ENCODE measurements around the gene PCSK5. TPM values are rescaled to one million over a fixed set of nuclear protein-coding genes. Genes with fewer than 3 reads are reported as not detected.

PCSK5 gene
- total and polyA plus RNA-seq, 2 of the 8 experiments (the other 6 are each of a cell fraction or from before 2014, with no cell fraction given), result 5.5 to 10.7 TPM

- TF ChIP-seq CHD7 (IDR thresholded peaks at IDR 0.05; ENCODE audit: insufficient replicate concordance, low read length) (no peak), NANOG (IDR thresholded peaks at IDR 0.05; ENCODE audit: insufficient read depth, low read depth, low read length, poor library complexity, severe bottlenecking) (no peak), CTCF (IDR thresholded peaks at IDR 0.05; ENCODE audit: control extremely low read depth in 1 of 3, insufficient read depth in 1 of 3, low read depth in 1 of 3, low read length in 3 of 3) (peak in 2 of 3 experiments; percentile 50 to 58; a peak in 2 of 4 replicates), CEBPB (IDR thresholded peaks at IDR 0.05; ENCODE audit: low read depth, low read length) (no peak), ZNF274 (IDR thresholded peaks at IDR 0.05; ENCODE audit: borderline replicate concordance, extremely low read depth, low read length) (no peak)
These were observed 24.1 kb upstream of the PCSK5 start (continued) for GRCh38 chr9:75866273-75866871.
